Nephron (organoid): ENCODE data around the gene DNAJC7.
A peak's percentile ranks its signal among the peaks of the same experiment; 100 is the strongest.

Source experiments
- H3K27ac Mint-ChIP-seq, 3 experiments: 2 replicates each; pipeline ENCODE4 v1.8.0; 2020; ENCODE audit warnings: mixed read lengths in 3 of 3, mild to moderate bottlenecking in 2 of 3, moderate library complexity in 1 of 3
- H3K27me3 Mint-ChIP-seq: 2 replicates; pipeline ENCODE4 v1.8.0; 2021; ENCODE audit warnings: low read depth, mild to moderate bottlenecking, moderate library complexity, mixed read lengths
- H3K36me3 Mint-ChIP-seq: 2 replicates; pipeline ENCODE4 v1.8.0; 2020; ENCODE audit warnings: low read depth, mixed read lengths
- H3K4me1 Mint-ChIP-seq: 2 replicates; pipeline ENCODE4 v1.8.0; 2020; ENCODE audit warnings: mixed read lengths
- H3K4me3 Mint-ChIP-seq, 3 experiments: 2 replicates each; pipeline ENCODE4 v1.8.0; 2020; ENCODE audit warnings: mild to moderate bottlenecking in 3 of 3, mixed read lengths in 3 of 3, moderate library complexity in 2 of 3
- H3K9me3 Mint-ChIP-seq: 2 replicates; pipeline ENCODE4 v1.8.0; 2020; ENCODE audit warnings: mixed read lengths
- CTCF ChIP-seq, 3 experiments: fragments of 200-600 bp; sonication (generic); IDR thresholded peaks; one replicate each; pipeline ENCODE4 v1.5.0; 2021; ENCODE audit warnings: antibody characterized with exemption in 3 of 3; ENCODE audit not compliant: unreplicated experiment in 3 of 3

DNAJC7 gene

DNA sequence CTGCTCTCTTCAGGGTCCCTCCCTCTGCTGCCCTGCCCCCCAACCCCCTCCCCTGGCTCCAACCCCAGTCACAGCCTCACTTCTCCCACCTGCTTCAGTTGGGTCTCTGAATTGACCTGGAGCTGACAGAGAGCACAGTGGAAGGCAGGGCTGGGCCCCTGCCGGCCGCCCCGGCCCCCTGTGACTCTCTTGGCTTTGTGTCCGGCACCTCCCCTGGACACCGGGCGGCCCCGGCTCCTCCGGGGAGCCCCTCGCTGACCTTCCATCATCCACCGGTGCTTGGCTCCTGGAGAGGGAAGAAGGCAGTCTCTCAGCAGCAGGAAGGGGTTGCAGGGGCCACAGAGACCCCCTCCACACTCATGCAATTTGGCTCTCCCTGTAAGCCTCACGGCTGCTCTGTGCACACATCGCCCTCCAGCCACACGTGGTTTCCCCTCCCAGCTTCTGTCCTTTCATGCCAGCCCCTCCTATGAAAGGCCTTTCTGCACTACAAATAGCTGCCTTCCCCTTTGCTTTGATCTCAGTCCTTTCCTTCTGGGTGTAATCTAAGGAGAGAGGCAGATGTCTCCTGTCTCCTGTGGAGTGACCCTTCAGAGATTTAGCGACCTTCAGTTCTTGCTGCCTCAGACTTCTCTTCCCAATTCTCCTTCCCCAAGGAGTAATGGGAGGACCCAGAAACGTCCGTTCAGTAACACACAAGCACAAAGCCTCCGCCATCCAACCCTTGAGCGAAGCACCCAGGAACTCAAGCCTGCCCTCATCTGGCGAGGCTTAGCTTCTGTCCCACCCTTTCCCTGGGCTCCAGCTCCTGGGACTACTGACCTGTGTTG is 10.9 kb upstream of the DNAJC7 start:
- Mint-ChIP-seq H3K36me3 (peaks cover 5% of the 10 kb centered on the region), H3K27ac (peak overlapping the region; percentile 38 to 76 (median 58)), H3K4me3 (peak overlapping the region; percentile 63 to 72 (median 71)), H3K4me1 (peaks cover 43% of the 10 kb centered on the region), H3K9me3 (no peaks in the 10 kb centered on the region), H3K27me3 (no peaks in the 10 kb centered on the region)
- TF ChIP-seq CTCF (IDR thresholded peaks at IDR 0.05; ENCODE audit: unreplicated experiment in 3 of 3) = no peak

DNA sequence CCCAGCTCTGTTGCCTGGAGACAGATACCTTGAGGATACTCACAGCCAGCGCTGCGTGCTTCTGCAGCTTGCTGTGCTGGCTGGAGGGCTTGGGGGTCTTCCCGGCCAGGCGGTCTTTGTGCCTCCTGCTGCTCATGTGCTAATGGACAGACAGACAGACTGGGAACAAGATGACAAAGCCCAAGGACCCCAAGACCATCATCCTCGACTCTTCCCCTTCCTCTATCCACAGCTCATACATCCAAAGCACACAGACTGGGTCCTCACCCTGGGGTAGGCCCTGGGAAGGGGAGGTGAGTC is 10.3 kb upstream of the DNAJC7 start:
- Mint-ChIP-seq H3K4me1 (peaks cover 43% of the 10 kb centered on the region), H3K27ac (peak overlapping the region in 2 of 3 experiments; percentile 56 to 64), H3K27me3 (no peaks in the 10 kb centered on the region), H3K4me3 (peak overlapping the region in 1 of 3 experiments; percentile 19), H3K9me3 (no peaks in the 10 kb centered on the region), H3K36me3 (peaks cover 5% of the 10 kb centered on the region)
- no peak for TF ChIP-seq CTCF (IDR thresholded peaks at IDR 0.05; ENCODE audit: unreplicated experiment in 3 of 3)

GRCh38 chr17:42026857-42027589 is 9.8 kb upstream of the DNAJC7 start:
- TF ChIP-seq CTCF (IDR thresholded peaks at IDR 0.05; ENCODE audit: unreplicated experiment in 3 of 3) = no peak
- no peaks in the 10 kb centered on the region for H3K9me3 Mint-ChIP-seq
- no peaks in the 10 kb centered on the region for H3K27me3 Mint-ChIP-seq
- H3K4me3 Mint-ChIP-seq = peak overlapping the region; percentile 37 to 66 (median 62)
- H3K36me3 Mint-ChIP-seq = peaks cover 10% of the 10 kb centered on the region
- H3K4me1 Mint-ChIP-seq = peaks cover 47% of the 10 kb centered on the region
- H3K27ac Mint-ChIP-seq = peak overlapping the region; percentile 56 to 64 (median 63)

DNA sequence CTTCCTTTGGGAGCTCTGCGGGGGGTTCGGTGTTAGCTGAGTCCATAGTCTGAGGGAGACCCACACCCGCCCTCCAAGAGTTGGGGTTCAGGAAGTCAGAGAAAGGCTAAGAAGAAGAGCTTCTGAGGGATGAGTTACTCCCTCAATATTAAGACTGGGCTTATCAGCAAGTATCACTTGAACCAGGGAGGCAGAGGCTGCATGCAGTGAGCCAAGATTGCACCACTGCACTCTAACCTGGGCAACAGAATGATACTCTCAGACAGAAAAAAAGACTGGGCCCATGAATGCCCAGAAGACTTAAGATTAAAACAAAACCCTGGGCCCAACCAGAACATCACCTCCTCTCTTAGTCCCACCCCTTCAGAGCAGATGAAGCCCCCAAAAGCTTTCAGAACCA is 8.7 kb upstream of the DNAJC7 start:
- Mint-ChIP-seq H3K4me3 (peak overlapping the region in 1 of 3 experiments; percentile 51), H3K27me3 (no peaks in the 10 kb centered on the region), H3K27ac (peak overlapping the region; percentile 44 to 64 (median 56)), H3K4me1 (peaks cover 54% of the 10 kb centered on the region), H3K36me3 (peaks cover 14% of the 10 kb centered on the region), H3K9me3 (no peaks in the 10 kb centered on the region)
- TF ChIP-seq CTCF (IDR thresholded peaks at IDR 0.05; ENCODE audit: unreplicated experiment in 3 of 3) = no peak

DNA sequence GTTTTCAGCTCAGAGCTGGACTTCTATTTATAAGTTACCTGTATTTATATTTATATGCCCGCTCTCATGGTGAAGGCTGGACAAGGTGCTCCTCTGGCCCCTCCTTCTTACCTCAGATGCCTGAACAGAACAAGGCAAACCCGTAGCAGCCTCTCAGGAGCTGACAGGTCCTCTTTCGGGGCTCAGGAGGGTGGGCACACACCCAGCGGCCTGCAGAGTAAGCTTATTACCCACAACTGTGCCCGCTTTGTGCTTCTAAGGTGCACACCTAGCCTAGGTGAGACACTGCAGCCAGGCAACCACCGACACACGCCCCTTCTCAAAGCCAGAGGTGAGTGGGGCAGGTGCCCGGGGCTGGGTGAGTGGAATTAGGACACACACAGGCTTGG is 7.9 kb upstream of the DNAJC7 start:
- H3K4me1 Mint-ChIP-seq = peaks cover 54% of the 10 kb centered on the region
- H3K27ac Mint-ChIP-seq = peak overlapping the region; percentile 59 to 80 (median 66)
- peaks cover 14% of the 10 kb centered on the region for H3K36me3 Mint-ChIP-seq
- H3K9me3 Mint-ChIP-seq = no peaks in the 10 kb centered on the region
- no peaks in the 10 kb centered on the region for H3K27me3 Mint-ChIP-seq
- H3K4me3 Mint-ChIP-seq = peak overlapping the region; percentile 61 to 75 (median 68)
- no peak for TF ChIP-seq CTCF (IDR thresholded peaks at IDR 0.05; ENCODE audit: unreplicated experiment in 3 of 3)
